Keratinocyte (primary cell): Measurements from ENCODE around the gene CRYAA.
"Not testable (repeated sequence)": the region's sequence is repeated elsewhere in the genome, so short reads cannot be mapped to it uniquely, and the experiment has no call there.

Experiments
- EZH2 ChIP-seq: IDR thresholded peaks from one replicate; pipeline ENCODE4 v1.6.1; 2012; ENCODE audit warnings: inconsistent platforms, mild to moderate bottlenecking, low read length, moderate library complexity
- TF ChIP-seq, protein P1 (sequence below), 3 experiments: IDR thresholded peaks in 1 of 3; conservative IDR thresholded peaks in 1 of 3; optimal IDR thresholded peaks in 1 of 3; 2 replicates in 2 of 3; 3 replicates in 1 of 3; pipeline versions ENCODE3 to v1.5.1; 2011; ENCODE audit warnings: low read length in 3 of 3, mild to moderate bottlenecking in 3 of 3, moderate library complexity in 2 of 3, control low read depth in 1 of 3, inconsistent platforms in 1 of 3; ENCODE audit not compliant: insufficient read depth in 2 of 3; ENCODE audit errors: extremely low read depth in 1 of 3

DNA sequence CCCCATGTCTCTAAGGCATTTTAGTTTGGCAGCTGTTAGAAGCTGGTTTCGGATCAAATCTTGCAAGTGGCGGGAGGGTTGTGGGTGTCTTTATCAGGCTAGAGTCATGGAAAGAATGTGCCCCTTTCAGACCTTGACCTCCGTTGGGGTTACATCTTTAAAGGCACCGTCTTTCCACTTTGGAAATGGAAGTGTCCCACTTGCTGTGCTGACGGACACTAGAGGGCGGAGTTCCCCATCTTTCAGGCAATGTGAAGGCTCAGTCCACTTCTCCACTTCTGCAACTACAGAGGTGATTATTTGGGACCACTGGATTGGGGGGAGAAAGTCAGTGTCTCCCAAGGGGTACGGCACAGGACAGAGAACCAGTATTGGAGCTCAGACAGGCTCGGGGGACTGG is 29.9 kb upstream of the CRYAA start:
- TF ChIP-seq, protein P1, sequence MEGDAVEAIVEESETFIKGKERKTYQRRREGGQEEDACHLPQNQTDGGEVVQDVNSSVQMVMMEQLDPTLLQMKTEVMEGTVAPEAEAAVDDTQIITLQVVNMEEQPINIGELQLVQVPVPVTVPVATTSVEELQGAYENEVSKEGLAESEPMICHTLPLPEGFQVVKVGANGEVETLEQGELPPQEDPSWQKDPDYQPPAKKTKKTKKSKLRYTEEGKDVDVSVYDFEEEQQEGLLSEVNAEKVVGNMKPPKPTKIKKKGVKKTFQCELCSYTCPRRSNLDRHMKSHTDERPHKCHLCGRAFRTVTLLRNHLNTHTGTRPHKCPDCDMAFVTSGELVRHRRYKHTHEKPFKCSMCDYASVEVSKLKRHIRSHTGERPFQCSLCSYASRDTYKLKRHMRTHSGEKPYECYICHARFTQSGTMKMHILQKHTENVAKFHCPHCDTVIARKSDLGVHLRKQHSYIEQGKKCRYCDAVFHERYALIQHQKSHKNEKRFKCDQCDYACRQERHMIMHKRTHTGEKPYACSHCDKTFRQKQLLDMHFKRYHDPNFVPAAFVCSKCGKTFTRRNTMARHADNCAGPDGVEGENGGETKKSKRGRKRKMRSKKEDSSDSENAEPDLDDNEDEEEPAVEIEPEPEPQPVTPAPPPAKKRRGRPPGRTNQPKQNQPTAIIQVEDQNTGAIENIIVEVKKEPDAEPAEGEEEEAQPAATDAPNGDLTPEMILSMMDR (optimal IDR thresholded peaks at IDR 0.05 in 1 of 3, IDR thresholded peaks at IDR 0.05 in 1 of 3, conservative IDR thresholded peaks at IDR 0.05 in 1 of 3; ENCODE audit: extremely low read depth in 1 of 3, insufficient read depth in 2 of 3, low read length in 3 of 3), result not testable (repeated sequence)
- not testable (repeated sequence) for TF ChIP-seq EZH2
